DND-41 (cell line): ENCODE data around the gene GTF2A1L.

Source experiments
- ATAC-seq: fragments of 200-7000 bp; cut with Tn5 transposase; 3 replicates; pipeline ENCODE4 v1.9.1; 2021; ENCODE audit warnings: low read depth; ENCODE audit not compliant: insufficient read depth
- DNase-seq: peaks from one replicate; pipeline ENCODE4 v3.0.0-alpha.2; 2020
- H2AFZ ChIP-seq: 2 replicates; pipeline ENCODE4 v1.6.0; 2012; ENCODE audit warnings: low read depth, low read length
- H3K27ac ChIP-seq: 2 replicates; pipeline ENCODE4 v1.5.1; 2012; ENCODE audit warnings: low read length, inconsistent platforms
- H3K27me3 ChIP-seq: fragments of 200-600 bp; sonication (generic); 2 replicates; pipeline ENCODE4 v1.6.0; 2012; ENCODE audit warnings: low read length, mild to moderate bottlenecking, inconsistent platforms; ENCODE audit not compliant: insufficient read depth, poor library complexity
- H3K36me3 ChIP-seq: 2 replicates; pipeline ENCODE4 v1.5.1; 2012; ENCODE audit warnings: low read length, inconsistent platforms; ENCODE audit not compliant: insufficient read depth
- H3K4me1 ChIP-seq: 2 replicates; pipeline ENCODE4 v1.5.1; 2012; ENCODE audit warnings: mild to moderate bottlenecking, low read length; ENCODE audit not compliant: insufficient read depth
- H3K4me2 ChIP-seq: 2 replicates; pipeline ENCODE4 v1.6.0; 2012; ENCODE audit warnings: mild to moderate bottlenecking, moderate library complexity, low read length, inconsistent platforms; ENCODE audit not compliant: insufficient read depth
- H3K4me3 ChIP-seq, 2 experiments: fragments of 200-600 bp in 1 of 2; shearing (Covaris generic) in 1 of 2; 2 replicates each; pipeline ENCODE4 v1.5.1; 2012 to 2016; ENCODE audit warnings: inconsistent platforms in 2 of 2, low read length in 2 of 2, mild to moderate bottlenecking in 2 of 2, low read depth in 1 of 2, moderate library complexity in 1 of 2
- H3K79me2 ChIP-seq: 2 replicates; pipeline ENCODE4 v1.6.0; 2012; ENCODE audit warnings: low read length, inconsistent platforms; ENCODE audit not compliant: insufficient read depth
- H3K9ac ChIP-seq: 2 replicates; pipeline ENCODE4 v1.6.0; 2012; ENCODE audit warnings: low read depth, mild to moderate bottlenecking, inconsistent platforms, low read length, moderate library complexity
- H3K9me3 ChIP-seq: 2 replicates; pipeline ENCODE4 v1.5.1; 2012; ENCODE audit warnings: low read length, moderate library complexity, mild to moderate bottlenecking, inconsistent platforms; ENCODE audit not compliant: insufficient read depth, severe bottlenecking
- H4K20me1 ChIP-seq: 2 replicates; pipeline ENCODE4 v1.6.0; 2012; ENCODE audit warnings: low read length; ENCODE audit not compliant: insufficient read depth
- EZH2 ChIP-seq: IDR thresholded peaks from 3 replicates; pipeline ENCODE4 v1.6.1; 2012; ENCODE audit warnings: borderline replicate concordance, low read depth, mild to moderate bottlenecking, moderate library complexity, low read length, inconsistent platforms; ENCODE audit not compliant: severe bottlenecking
- TF ChIP-seq, protein P1 (sequence below): IDR thresholded peaks from 2 replicates; pipeline ENCODE4 v1.5.1; 2012; ENCODE audit warnings: borderline replicate concordance, low read length, moderate library complexity, mild to moderate bottlenecking; ENCODE audit not compliant: poor library complexity, severe bottlenecking; ENCODE audit errors: extremely low read depth

Gene GTF2A1L

DNA sequence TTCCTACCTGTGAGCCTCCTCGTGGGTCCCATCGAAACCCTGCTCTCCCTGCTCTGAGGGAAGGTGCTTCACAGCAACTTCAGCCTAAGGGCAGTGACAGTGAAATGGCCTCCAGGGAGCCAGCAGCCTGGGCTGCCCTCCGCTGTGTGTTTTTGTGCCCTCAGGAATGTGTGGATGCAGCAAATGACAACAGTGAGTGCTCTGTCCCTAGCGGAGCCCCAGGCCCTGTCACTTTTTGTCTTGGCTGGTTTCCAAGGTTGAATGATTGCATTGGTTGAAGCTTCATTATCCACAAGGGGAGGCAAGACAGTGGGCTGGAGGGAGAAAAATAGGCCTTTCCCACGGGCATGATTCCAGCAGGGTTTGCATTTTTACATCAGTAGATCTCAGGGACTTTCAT is 44.8 kb upstream of the GTF2A1L start:
- no peaks in the 10 kb centered on the region for H3K9me3 ChIP-seq
- no peak for TF ChIP-seq EZH2
- TF ChIP-seq, protein P1, sequence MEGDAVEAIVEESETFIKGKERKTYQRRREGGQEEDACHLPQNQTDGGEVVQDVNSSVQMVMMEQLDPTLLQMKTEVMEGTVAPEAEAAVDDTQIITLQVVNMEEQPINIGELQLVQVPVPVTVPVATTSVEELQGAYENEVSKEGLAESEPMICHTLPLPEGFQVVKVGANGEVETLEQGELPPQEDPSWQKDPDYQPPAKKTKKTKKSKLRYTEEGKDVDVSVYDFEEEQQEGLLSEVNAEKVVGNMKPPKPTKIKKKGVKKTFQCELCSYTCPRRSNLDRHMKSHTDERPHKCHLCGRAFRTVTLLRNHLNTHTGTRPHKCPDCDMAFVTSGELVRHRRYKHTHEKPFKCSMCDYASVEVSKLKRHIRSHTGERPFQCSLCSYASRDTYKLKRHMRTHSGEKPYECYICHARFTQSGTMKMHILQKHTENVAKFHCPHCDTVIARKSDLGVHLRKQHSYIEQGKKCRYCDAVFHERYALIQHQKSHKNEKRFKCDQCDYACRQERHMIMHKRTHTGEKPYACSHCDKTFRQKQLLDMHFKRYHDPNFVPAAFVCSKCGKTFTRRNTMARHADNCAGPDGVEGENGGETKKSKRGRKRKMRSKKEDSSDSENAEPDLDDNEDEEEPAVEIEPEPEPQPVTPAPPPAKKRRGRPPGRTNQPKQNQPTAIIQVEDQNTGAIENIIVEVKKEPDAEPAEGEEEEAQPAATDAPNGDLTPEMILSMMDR: no peak
- no peaks in the 10 kb centered on the region for H3K36me3 ChIP-seq
- no peaks in the 10 kb centered on the region for H3K27me3 ChIP-seq
- H3K79me2 ChIP-seq: no peaks in the 10 kb centered on the region
- H3K4me1 ChIP-seq: no peaks in the 10 kb centered on the region
- no peaks in the 10 kb centered on the region for H4K20me1 ChIP-seq
- no peak overlapping the region for H3K9ac ChIP-seq
- DNase-seq (no peak), ATAC-seq (no peak)
- H2AFZ ChIP-seq: no peak overlapping the region
- no peak overlapping the region for H3K27ac ChIP-seq
- H3K4me2 ChIP-seq: no peak overlapping the region
- H3K4me3 ChIP-seq: no peak overlapping the region

DNA sequence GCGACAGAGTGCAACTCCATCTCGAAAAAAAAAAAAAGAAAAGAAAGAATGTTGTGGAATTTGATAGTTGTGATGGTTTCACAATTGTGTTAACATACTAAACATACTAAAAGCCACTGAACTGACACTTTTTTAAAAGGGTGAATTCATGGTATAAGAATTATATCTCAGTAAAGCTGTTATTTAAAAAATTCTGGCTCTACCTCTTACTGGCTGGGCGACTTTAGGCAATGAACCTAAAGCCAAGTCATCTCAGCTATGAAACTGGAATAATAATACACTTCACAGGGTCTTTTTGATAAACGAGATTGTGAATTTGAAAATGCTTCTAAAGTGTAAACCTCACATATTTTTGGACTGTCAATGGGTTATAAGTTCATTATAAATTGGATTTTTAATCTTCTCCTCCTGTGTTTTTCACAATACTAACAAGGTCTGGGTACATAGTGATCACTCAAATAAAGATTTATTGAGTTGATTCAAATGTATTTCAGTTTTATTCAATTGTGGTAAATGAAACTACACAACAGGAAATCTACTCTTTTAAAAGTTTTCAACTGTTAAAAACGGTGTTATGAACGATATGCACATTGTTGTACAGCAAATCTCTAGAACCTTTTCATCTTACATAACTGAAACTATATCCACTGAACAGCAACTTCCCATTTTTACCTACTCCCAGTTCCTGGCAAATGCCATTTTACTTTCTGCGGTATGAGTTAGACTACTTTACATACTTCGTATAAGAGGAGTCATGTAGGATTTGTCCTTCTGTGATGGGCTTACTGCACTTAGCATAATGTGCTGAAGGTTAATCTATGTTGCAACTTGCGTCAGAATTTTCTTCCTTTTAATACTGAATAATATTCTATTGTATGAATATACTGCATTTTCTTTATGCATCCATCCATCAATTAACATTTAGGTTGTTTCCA is 43.0 kb upstream of the GTF2A1L start:
- Histone ChIP-seq H3K4me3 (no peak overlapping the region), H3K79me2 (no peaks in the 10 kb centered on the region), H4K20me1 (no peaks in the 10 kb centered on the region), H3K4me1 (no peaks in the 10 kb centered on the region), H3K9ac (no peak overlapping the region), H3K27me3 (no peaks in the 10 kb centered on the region), H3K27ac (no peak overlapping the region), H3K9me3 (no peaks in the 10 kb centered on the region), H3K36me3 (no peaks in the 10 kb centered on the region), H2AFZ (no peak overlapping the region), H3K4me2 (no peak overlapping the region)
- DNase-seq: no peak
- TF ChIP-seq, protein P1: no peak
- TF ChIP-seq EZH2: no peak
- no peak for ATAC-seq

DNA sequence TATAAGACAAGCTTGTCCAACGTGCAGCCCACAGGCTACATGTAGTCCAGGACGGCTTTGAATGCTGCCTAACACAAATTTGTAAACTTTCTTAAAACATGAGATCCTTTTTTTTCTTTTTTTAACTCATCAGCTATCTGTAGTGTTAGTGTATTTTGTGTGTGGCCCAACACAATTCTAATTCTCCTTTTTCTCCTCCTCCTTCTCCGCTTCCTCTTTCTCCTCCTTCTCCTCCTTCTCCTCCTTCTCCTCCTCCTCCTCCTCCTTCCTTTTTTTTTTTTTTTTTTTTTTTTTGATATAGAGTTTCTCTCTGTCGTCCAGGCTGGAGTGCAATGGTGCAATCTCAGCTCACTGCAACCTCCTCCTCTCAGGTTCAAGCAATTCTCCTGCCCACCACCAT is 39.3 kb upstream of the GTF2A1L start:
- DNase-seq (no peak), ATAC-seq (no peak)
- H3K27ac ChIP-seq: no peak overlapping the region
- no peak overlapping the region for H3K4me3 ChIP-seq
- H3K4me2 ChIP-seq: no peak overlapping the region
- H4K20me1 ChIP-seq: no peaks in the 10 kb centered on the region
- H3K9me3 ChIP-seq: no peaks in the 10 kb centered on the region
- no peak overlapping the region for H2AFZ ChIP-seq
- H3K27me3 ChIP-seq: no peaks in the 10 kb centered on the region
- no peaks in the 10 kb centered on the region for H3K36me3 ChIP-seq
- H3K4me1 ChIP-seq: no peaks in the 10 kb centered on the region
- TF ChIP-seq EZH2: no peak
- TF ChIP-seq, protein P1: no peak
- no peak overlapping the region for H3K9ac ChIP-seq
- no peaks in the 10 kb centered on the region for H3K79me2 ChIP-seq
